HG02885 (cell line): ENCODE data around the gene MT2A.
A peak's percentile ranks its signal among the peaks of the same experiment; 100 is the strongest.
"Not testable (repeated sequence)": the region's sequence is repeated elsewhere in the genome, so short reads cannot be mapped to it uniquely, and the experiment has no call there.

ENCODE experiments used
- ATAC-seq: cut with Tn5 transposase; IDR thresholded peaks from one replicate; pipeline ENCODE4 v1.9.1; 2021; ENCODE audit warnings: mild to moderate bottlenecking; ENCODE audit not compliant: unreplicated experiment, poor library complexity

MT2A gene

DNA sequence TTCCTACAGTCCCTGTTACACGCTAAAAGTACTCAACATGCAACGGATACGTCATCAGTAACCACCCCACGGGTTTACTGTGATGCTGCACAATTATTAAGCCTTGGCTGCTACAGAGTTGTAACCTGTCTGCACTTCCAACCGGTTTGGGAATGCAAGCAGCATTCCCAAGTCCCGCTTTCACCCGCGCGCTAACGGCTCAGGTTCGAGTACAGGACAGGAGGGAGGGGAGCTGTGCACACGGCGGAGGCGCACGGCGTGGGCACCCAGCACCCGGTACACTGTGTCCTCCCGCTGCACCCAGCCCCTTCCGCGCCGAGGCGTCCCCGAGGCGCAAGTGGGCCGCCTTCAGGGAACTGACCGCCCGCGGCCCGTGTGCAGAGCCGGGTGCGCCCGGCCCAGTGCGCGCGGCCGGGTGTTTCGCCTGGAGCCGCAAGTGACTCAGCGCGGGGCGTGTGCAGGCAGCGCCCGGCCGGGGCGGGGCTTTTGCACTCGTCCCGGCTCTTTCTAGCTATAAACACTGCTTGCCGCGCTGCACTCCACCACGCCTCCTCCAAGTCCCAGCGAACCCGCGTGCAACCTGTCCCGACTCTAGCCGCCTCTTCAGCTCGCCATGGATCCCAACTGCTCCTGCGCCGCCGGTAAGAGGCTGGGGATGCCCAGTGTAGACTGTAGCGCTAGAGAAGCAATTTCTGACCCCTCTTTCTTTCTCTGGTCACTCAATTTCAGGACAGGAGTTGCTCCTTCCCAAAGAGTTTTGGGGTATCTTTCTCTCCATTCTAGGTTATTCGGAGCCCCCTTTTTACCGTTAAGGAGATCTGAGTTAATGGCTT, at the start of gene MT2A:
MT2A (plus strand) TSS at position 542 of the 833 bp plus-strand sequence; CDS start at position 614, 72 bp downstream.
- ATAC-seq, result peak; percentile 92

DNA sequence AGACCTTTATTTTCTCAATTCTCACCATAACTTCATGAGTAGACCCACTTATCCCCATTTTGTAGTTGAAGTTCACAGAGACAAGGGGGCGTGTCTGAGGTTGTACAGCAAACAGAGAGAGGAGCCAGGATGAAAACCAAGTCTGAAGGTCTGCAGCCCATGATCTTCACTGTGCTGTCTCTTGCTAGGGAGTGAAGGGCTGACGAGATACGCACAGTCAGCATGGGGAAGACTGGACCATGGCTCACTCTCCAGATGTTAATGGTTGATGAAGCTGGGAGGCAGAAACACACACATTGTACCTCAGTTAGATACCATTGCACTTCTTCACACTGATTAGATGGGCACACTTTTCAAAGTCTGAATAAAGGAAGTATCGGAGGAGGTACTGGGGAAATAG, 49.3 kb upstream of the MT2A start:
- ATAC-seq, result no peak

DNA sequence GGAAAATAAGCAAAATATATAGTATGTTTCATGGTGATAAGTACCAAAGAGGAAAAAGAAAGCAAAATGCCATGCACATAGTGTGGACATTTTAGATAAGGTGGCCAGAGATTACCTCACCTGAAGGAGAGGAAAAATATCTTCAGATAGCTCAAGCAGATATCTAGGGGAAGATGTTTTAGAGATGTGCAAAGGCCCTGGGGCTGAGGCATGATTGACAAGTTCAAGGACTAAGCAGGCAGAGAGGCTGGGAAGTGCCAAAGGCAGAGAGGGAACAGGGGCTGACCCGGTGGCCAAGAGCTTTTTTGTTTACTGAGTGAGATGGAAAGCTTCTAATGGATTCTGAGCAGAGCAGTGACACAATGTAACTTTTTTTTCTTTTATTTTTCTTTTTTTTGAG, 47.9 kb upstream of the MT2A start:
- ATAC-seq, result no peak

DNA sequence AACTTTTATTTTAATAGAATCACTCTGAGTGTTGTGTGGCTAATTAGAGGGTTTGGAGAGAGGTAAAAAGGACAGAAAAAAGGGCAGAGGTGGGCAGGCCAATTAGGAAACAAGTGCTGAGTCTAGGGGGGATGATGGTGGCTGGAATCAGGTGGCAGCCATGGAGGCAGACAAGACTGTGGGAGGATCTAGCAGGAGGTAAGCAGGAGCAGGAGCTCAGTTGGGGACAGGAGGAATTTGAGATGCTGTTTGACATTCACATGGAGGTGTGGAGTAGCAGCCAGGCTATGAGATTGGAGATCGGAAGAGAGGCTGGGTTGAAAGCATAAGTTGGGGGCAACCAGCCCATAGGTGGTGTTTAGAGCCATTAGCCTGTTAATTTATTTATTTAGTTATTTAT, 47.3 kb upstream of the MT2A start:
- ATAC-seq, result no peak

DNA sequence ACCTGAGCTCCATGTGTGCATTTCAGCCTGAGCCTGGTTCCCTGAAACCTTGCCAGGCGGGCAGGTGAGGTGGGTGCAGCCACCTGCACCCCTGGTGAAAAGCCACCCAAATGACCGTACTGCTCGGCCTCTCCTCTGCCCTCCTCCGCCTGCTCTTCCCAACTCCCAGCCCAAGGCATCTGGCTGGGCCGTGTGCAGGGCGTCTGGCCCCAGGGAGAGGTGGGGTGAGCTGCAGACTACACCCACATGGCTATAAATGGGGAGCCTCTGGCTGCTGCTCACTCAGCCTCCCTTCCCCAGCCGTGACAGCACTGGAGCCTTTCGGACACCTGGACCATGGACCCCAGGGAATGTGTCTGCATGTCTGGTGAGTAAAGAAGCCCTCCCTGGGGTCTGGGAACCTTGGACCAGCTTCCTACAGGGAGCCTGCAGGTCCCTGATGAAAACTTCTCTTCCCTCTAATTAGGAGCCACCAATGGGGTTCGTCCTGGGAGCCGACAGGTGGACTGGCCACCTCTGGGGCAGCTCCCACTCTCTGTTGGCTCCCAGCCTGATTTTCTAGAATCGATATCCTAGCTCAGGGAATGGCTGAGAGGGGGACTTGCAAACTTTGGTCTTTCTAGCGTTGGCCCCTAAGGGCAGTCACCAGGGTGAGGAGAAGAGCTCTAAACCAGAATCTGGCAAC, 43.4 kb upstream of the MT2A start, which contains the start of gene MT4:
MT4 (plus strand) TSS at position 281 of the 685 bp plus-strand sequence; CDS start at position 337, 56 bp downstream.
- no peak for ATAC-seq

DNA sequence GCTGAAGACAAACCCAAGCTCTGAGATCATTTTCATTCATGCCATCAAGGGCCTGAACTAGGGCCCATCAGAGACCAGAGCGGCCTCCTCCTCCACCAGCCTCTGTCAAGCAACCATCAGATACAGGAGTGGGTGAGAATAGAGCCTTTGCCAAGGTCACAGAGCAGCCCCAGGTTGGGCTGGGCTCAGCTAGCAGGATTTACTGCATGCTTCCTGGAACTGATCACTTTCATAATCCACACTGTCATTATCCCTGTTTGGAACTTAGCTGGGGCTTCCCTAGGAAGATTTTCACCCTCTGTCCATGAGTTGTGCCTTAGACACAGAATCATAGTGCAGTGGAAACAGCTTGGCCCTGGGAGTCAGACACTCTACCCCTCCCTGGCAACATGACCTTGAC, 38.4 kb upstream of the MT2A start:
- no peak for ATAC-seq

DNA sequence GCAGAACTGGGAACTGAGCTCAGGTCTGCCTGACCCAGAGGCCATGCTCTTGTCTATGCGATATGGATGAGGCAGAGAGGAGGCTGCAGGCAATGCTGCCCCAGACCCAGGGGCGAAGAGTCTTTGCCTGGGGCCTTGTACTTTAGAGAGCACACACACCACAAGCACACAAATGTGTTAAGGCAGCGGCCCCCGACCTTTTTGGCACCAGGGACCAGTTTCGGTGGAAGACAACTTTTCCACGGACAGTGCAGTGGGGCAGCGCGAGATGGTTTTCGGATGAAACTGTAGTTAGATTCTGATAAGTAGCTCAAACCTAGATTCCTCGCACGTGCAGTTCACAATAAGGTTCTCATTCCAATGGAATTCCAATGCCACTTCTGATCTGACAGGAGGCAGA, 36.9 kb upstream of the MT2A start:
- no peak for ATAC-seq

DNA sequence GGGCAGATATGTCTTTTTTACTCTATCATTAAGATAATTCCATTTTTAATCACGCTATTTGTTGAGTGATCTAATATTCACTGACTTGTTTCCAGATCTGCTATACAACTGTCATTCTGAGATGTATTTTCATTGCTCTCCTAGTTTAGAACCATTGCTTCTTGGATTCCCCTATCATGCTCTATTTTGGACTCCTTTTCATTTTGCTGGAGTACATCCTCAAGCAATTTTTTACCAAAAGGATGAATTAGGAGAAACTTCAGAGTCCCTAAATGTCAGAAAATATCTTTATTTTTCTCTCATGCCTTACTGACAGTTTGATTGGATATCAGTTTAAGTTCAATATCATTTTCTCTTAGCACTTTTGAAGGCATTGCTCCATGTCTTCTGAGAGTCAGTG, 33.8 kb upstream of the MT2A start:
- no peak for ATAC-seq

DNA sequence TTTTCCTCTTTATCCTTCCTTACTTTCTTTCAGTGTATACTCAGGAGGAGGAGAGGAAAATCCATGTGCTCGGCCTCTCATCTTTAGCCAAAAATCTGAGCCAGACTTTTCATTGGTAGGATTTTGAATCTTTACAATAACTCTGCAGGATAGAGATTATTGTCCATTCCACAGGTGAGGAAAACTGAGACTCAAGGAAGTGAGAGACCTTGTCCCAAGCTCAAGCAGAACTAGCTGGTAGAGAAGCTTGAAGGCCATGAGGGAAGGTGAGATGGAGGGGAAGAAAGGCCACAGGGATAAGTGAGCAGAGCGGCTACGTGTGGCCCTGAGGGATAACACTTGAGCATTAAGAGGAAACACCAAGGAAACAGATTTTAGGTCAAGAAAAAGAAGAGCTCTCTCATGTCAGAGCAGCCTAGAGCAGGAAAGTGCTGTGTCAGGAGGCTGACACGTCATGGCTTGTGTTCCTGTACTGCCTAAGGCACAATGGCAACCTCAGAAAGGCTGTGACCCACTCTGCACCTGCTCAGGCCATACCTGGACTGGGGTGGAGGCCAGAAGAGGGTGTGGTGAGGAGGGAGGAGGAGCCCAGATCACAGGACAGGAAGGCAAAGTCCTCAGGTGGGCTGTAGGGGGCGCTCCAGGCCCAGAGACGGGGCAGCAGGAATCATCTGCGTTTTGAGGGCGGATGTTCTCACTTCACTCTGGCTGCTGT, 31.6 kb upstream of the MT2A start:
- ATAC-seq, result peak; percentile 84

DNA sequence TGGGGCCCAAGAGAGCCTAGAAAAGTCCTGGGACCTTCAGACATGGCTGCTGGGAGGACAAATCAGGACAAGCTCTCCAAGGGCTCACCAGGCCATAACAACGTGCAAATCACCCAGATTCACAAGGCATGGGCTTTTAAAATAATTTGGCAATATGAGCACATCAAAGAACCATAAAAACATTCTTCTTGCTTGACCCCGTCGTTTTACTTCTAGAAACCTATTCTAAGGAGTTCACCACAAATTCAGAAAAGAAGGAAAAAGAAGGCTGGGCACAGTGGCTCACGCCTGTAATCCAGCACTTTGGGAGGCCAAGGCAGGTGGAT, 31.1 kb upstream of the MT2A start:
- no peak for ATAC-seq

DNA sequence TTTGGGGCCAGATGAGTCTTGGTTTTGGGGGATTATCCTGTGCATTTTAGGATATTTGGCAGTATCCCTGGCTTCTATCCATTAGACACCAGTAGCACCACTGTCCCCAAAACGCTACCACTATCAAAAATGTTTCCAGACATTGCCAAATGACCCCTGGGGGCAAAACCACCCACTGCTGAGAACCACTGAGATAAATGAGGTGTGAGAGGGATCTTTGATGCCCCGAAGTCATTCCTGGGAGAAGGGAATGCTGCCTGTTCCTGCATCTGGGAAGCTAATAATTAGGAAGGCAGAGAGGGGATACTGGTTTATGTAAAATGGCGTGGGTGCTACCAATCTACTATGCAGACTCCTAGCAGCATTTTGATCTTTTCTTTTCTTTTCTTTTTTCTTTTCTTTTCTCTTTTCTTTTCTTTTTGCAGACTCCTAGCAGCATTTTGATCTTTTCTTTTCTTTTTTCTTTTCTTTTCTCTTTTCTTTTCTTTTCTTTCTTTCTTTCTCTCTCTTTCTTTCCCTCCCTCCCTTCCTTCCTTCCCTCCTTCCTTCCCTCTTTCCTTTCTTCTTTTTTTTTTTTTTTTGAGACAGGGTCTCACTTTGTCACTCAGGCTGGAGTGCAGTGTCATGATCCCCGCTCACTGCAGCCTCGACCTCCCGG, 27.9 kb upstream of the MT2A start:
- no peak for ATAC-seq

DNA sequence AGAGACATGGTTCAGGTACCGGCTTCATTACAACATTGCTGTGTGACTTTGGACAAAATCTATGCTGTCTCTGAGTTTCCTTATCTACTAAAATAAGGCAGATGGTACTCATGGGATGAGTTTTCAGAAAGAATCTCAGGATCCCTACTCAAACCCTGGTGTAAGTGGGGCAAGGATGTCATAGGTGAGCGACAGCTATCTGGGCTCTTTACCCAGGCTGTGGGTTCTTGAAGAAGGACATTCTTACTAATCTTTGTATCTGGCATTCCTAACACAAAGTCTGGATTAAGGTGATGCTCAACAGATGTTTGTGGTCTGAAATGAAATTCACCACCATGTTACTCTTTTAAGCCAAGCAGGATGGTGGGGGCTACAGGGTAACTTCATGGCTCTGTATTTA, 25.5 kb upstream of the MT2A start:
- not testable (repeated sequence) for ATAC-seq

DNA sequence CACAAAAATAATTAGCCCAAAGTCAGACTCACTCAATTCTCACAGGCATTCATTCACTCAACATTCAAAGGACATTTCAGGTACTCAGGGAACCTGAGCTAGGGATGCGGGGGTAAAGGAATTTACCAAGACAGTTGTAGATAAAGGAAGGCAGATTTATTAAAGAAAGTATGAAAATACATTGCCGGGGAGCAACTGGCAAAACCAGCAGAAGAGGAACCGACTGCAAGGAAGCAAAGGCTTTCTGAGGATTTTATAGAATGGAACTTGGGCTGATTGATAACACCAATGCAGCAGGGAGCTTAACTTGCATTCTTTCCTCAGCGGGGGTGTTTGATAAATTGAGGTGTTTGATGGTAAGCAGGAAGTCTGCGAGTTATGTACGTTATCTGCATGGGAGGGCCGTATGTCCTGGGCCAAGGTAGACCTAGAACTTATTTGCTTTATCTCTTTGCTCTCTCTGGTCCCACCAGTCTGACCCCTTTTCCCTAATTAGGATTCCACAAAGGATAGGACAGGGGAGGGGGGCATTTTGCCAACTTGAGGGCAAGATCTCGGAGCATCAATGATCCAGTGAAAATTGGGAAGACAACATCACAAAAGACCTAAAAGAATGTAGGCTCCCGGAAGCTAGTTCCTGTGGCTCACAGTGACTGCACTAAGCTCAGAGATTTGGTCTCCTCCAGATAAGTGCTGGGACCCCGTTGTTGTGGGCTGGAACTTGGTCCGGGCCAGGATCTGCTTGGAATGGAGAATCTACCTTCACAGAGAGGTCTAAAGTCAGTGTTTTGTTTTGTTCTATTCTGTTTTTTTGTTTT, 24.8 kb upstream of the MT2A start:
- no peak for ATAC-seq

DNA sequence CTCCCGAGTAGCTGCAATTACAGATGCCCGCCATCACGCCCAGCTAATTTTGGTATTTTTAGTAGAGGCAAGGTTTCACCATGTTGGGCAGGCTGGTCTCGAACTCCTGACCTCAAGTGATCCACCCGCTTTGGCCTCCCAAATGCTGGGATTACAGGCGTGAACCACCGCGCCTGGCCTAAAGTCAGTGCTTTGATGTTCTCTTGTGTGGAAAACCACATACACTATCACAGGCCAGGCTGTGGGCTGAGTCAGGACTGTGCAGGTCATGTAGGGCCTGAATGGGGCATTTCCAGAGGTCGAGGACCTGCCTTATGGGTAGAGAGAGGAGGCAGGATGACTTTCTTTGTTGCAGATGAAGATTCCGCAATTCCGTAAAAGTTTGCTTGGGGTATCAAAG, 24.1 kb upstream of the MT2A start:
- ATAC-seq, result no peak

DNA sequence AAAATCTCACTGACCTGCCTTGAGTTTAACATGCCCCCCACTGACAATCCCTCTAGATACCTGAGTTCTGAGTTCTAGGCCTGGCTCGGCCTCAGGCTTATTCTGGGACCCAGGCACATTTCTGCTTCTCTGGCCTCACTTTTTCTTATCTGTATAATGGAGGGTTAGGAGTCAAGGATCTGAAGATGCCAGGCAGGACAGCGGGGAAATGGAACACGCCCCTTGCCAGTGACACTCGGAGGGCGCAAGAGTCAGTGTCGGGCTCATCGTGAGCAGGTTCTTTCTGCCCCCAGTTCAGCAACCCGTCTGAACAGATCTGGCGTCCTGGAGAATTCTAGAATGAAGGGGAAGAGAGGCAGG, 19.6 kb upstream of the MT2A start:
- no peak for ATAC-seq

DNA sequence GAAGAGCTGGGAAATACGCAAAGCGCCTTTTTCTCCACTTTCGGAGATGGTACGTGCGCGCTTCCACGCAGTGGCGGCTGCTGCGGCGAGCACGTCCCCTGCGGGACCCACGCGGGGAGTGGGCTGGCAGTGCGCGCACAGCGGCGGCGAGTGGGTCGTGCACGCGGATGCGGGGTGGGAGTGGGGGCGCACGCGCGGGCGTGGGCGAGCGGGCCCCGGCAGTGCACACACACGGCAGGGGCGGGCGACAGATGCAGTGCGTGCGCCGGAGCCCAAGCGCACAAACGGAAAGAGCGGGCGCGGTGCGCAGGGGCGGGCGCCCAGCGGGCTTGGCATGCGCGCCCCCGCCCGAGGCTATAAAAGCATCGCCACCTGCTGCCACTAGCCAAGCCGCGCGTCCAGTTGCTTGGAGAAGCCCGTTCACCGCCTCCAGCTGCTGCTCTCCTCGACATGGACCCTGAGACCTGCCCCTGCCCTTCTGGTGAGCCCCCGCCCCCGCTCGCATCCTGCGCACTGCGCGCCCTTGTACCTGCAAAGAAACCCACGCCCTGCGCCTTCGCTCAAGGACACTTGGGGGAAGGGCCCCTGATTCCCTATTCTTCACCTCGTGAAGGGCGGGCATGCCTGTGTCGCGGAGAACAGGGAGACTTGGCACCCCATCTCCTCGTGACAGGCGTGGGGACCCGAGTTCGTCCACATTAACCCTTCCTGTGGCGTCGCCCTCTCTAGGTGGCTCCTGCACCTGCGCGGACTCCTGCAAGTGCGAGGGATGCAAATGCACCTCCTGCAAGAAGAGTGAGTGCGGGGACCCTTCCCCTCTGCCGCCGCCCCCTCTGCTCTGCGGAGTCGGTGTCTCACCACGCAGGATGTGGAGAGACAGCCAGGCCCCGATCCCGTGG, 19.0 kb upstream of the MT2A start, which contains the start of gene MT3:
MT3 (plus strand) TSS at position 388 of the 899 bp plus-strand sequence; CDS start at position 451, 63 bp downstream.
- ATAC-seq, result no peak

DNA sequence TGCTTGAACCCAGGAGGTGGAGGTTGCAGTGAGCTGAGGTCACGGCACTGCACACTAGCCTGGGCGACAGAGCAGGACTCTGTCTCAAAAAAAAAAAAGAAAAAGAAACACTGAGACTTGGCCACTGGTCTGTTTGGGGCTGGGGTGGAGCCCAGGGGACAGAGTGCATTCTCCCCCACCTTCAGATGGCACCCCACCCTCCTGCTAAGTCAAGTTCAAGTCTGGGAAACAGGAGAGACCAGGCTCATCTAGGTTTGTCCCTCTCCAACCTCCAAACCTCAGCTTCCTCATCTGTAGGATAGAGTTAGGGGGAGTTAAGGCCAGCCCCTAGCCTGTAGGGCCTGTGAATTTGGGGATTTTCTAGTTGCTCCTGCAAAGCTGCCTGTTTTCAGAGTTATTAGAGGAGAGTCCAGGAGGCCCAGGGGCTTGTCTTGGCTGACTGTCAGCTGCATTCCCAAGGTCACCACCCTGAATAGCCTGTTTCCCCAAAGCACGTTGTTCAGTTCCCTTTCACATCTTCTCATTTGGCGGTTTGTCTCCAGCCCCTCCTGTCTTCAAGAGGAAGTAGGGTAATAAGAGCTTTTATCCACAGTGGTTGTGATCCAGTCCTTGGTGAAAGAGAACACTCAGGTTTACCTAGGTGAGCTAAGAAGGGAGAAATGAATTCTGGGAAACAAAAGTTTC, 16.9 kb upstream of the MT2A start:
- no peak for ATAC-seq

DNA sequence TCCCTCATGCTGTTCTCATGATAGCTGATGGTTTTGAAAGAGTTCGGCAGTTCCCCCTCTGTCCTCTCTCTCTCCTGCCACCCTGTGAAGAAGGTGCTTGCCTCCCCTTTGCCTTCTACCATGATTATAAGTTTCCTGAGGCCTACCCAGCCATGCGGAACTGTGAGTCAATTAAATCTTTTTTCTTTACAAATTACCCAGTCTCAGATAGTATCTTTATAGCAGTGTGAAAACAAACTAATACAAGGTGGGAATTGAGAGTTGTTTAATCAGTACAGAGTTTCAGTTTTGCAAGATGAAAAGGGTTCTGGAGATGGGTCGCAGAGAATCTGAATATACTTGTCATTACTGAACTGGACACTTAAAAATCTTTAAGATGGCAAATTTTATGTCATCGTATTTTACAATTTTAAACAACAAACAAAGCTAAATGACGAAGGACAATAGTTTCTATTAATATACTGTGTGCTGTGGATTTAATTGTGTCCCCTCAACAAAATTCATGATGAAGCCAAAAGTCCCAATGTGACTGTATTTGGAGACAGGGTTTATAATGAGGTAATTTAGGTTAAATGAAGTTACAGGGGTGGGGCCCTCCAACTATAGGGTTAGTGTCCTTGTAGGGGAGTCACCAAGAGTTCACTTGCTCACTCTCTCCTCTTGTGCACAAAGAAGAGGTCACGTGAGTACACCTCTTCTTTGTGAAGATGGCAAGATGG, 14.7 kb upstream of the MT2A start:
- no peak for ATAC-seq
